Measurements from ENCODE around the gene MYO7B. TPM values are rescaled to one million over a fixed set of nuclear protein-coding genes. Genes with fewer than 3 reads are reported as not detected.
"Not testable (repeated sequence)": the region's sequence is repeated elsewhere in the genome, so short reads cannot be mapped to it uniquely, and the experiment has no call there.

The MYO7B gene
- total RNA-seq, 1 donor from 2014 or later = 0.78 TPM

DNA sequence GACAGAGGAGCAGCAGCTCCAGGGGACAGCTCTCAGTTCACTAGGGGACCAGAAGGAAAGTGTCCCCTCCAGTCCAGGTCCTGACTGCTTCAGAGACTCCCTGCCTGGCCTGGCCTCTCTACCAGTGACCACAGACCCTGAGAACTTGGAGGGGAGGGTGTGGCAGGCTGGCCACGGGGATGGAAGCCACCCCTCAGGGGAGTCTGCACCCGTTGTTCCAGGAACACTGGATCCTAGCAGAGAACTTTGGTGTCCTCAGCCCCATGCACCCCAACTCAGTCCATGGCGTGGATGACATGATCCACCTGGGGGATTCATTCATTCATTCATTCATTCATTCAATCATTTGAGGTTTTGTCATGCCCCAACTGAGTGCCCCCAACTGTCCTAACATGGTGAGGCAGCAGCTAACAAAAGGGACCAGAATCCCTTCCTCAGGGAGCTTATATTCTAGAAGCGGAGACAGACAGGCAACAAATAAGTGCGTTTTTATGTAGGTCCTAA, 31.9 kb downstream of the MYO7B start:
- peak; percentile 66 for DNase-seq (ENCODE audit: low spot score)
- intact Hi-C loops (cut with DNase I) = no loop called here

DNA sequence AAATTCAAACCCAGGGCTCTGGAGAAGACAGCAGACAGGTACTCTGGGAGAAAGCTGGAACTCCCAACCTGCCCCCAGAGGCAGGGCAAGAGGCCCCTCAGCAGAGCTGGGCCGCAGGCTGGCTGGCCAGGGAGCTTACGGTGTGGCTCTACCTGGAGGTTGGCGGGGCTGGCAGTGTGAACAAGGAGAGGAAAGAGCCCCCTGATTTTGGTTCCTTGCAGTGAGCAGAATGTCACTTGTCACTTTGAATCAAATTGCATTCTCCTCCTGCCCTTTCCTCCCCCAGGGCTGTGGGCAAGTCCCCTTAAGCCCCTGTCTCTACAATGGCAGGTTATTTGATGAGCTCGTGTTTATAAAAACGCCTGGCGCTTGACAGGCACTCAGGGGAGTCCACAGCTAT, 32.6 kb downstream of the MYO7B start:
- intact Hi-C loops (cut with DNase I) = no loop called here
- DNase-seq (ENCODE audit: low spot score) = peak; percentile 22

DNA sequence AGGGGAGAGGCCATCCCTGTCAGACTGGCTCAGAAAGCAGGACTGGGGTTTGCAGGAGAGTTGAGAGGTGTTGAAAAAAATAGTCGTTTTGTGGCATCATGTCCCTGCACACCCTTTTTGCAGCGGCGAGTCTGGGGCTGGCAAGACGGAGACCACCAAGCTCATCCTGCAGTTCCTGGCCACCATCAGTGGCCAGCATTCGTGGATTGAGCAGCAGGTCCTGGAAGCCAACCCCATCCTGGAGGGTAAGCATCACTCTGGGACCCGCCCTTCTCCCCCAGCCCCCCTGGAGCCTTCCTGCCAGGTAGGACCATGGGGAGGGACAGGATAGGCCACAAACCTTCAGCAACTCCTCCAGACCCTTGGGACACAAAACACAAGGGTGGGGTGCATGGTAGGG, 34.2 kb downstream of the MYO7B start:
- peak; percentile 55 for DNase-seq (ENCODE audit: low spot score)
- intact Hi-C loops (cut with DNase I) = no loop called here

DNA sequence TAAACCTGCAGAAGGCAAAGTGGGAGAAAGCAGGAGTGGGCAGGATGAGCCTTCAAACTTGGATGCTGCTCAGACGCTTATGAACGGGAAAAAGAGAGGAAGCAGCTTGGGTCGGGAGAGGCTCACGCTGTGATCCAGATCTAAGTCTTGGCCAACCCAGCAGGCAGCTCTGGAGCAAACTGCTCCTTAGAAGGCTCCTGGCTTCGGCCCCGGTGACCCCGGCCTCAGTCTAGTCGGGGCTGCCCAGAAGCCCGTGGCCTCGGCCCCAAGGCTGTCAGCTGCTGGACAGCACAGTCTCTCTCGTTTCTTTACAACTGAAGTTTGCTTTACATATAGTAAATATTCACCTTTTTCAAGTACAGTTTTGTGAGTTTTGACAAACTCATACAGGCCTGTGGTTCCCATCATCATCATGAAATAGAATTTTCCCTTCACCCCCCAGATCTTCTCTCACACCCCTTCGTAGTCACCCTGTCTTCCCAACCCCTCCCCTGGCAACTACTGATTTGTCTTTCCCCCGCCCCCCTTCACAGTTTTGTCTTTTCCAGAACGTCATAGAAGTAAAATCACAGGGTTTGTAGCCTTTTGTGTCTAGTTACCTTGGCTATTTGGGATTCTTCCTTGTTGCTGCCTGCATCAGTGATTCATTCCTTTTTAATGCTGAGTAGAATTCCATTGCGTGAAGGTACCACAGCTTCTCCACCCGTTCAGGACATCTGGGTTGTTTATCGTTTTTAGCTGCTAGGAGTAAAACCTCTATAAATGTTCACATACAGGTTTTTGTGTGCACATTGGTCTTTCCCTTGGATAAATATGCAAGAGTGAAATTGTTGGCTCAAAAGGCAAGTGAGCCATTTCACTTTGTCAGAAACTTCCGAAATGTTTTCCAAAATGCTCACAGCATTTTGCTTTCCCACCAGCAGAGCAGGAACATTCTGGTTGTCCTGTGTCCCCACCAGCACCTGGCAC, 35.1 kb downstream of the MYO7B start:
- DNase-seq (ENCODE audit: low spot score) = peak; percentile 75

DNA sequence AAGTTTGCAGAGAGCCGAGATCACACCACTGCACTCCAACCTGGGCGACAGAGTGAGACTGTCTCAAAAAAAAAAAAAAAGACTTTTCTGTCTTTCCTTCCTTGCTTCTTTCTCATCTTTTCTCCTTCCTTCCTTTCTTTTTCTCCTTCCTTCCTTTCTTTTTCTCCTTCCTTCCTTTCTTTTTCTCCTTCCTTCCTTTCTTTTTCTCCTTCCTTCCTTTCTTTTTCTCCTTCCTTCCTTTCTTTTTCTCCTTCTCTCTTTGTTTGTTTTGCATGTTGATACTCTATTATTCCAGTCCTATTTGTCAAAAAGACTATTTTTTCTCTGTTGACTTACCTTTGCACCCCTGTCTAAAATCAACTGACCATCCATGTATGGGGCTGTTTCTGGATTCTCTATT, 36.9 kb downstream of the MYO7B start:
- intact Hi-C loops (cut with DNase I); DNase-seq (ENCODE audit: low spot score): not testable (repeated sequence)

More for the DNA sequence above, 35.1 kb downstream of the MYO7B start:
- intact Hi-C loops (cut with DNase I) = no loop called here

DNA sequence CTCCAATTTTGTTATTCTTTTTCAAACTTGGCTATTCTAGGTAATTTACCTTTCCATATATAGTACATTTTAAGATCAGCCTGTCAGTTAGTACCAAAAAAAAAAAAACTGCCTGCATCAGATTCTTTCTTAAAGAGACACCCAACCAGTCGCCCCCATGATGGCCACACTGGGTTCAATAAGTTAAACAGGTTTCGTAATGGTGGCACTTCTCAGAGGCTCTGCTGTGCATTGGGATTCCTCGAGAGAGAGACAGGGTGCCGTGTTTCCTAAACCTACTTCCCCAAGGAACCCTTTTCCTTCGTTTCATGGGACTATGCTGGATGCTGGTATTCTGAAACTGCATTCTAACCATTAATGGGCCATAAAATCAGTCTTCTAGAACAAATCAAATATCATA, 37.4 kb downstream of the MYO7B start:
- intact Hi-C loops (cut with DNase I) = no loop called here
- no peak for DNase-seq (ENCODE audit: low spot score)

DNA sequence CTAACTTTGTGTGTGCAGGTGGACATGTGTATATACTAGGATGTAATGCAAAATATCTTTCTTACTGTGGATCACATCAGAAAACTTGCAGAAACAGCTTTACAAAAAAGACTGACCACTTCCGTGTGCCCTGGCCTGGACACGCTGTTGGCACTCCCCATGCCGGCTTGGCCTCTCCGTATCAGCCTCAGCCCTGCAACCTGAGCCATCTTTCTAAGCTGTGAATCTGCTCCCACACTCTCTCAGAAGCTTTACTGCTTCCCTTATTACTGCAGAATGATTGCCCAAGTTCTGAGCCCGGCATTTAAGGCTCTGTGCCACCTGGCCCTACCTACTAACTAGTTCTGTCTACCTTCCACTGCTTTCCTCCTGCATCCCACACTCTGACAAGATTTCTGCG, 37.8 kb downstream of the MYO7B start:
- intact Hi-C loops (cut with DNase I) = no loop called here
- peak; percentile 33 for DNase-seq (ENCODE audit: low spot score)

DNA sequence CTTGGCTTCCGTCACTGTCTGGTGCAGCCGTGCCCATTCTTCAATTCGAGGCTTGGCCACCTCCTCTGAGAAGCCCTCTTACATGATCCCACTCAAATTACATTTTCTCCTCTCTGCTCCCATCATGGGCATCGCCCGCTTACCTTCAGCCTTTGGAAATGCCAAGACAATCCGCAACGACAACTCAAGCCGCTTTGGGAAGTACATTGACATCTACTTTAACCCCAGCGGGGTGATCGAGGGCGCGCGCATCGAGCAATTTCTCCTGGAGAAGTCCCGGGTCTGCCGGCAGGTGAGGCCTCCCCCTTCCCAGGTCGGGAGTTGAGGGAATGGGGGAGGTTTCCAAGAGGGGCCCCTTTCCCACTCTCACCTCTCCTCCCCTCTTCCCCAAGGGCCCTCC, 38.3 kb downstream of the MYO7B start:
- peak; percentile 41 for DNase-seq (ENCODE audit: low spot score)

DNA sequence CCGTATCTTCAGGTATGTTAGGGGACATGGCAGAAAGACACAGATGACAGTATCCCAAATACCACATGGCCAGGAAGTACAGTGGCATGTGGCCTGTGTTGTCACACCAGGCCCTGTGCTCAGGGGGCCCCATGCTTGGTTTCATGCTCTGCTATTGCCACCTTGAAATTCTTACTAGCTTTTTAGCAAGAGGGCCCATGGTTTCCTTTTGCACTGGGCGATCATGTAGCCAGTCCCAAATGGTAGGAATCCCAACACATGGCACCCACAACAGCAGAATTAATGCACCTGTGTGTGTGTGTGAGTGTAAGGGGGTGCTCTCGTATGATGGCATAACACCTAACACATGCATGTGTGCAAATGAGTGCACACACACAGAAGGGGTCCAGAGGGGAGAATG, 39.2 kb downstream of the MYO7B start:
- intact Hi-C loops (cut with DNase I) = loop anchor here (5.0 kb wide), 1 partner anchor 57 kb away; no protein-coding TSS in a partner anchor
- peak; percentile 36 for DNase-seq (ENCODE audit: low spot score)

More for the DNA sequence above, 38.3 kb downstream of the MYO7B start:
- intact Hi-C loops (cut with DNase I) = no loop called here

DNA sequence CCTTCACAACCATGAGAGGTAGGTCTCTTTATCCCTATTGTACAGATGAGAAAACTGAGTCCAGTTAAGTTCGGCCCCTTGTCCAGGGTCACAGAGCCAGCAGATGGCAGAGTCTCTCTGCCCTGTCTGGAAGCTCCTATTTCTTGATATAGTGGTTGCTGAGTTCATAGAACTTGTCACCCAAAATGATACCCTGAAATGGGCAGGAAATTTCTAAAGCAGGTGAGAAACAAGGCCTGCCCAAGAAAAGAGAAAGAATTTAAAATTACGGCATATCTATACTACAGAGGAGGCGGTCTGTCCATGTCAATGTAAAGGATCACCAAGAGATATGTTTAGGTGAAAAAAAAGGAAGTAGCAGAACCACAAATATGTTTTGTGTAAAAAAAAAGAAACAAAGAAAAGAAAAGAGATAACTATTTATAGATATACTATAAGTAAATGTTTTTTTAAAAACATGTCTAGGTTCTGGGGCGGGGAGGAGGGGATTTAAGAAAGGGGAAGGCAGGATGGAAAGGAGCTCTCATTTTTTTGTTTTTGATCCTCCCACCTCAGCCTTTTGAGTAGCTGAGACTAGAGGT, 39.8 kb downstream of the MYO7B start:
- intact Hi-C loops (cut with DNase I) = loop anchor here (5.0 kb wide), 1 partner anchor 58 kb away; no protein-coding TSS in a partner anchor
- peak; percentile 43 for DNase-seq (ENCODE audit: low spot score)

DNA sequence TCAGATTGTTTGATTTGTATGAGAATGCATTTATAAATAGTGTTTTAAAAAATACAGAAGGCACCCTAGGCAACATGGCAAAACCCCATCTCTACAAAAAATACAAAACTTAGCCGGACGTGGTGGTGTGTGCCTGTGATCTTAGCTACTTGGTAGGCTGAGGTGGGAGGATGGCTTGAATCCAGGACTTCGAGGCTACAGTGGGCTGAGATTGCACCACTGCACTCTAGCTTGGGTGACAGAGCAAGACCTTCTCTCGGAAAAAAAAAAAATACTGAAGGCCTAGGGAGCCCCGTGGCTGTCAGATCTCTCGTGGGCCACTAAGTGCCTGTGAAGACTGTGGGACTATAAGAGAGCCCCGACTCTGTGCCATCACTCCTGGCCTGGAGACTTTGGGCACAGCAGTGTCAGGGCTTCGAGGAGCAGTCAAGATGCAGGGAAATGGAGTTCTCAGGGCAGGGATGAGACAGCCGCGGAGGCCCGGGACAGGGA, 40.5 kb downstream of the MYO7B start:
- intact Hi-C loops (cut with DNase I) = loop anchor here (5.0 kb wide), 1 partner anchor 59 kb away; no protein-coding TSS in a partner anchor
- no peak for DNase-seq (ENCODE audit: low spot score)

DNA sequence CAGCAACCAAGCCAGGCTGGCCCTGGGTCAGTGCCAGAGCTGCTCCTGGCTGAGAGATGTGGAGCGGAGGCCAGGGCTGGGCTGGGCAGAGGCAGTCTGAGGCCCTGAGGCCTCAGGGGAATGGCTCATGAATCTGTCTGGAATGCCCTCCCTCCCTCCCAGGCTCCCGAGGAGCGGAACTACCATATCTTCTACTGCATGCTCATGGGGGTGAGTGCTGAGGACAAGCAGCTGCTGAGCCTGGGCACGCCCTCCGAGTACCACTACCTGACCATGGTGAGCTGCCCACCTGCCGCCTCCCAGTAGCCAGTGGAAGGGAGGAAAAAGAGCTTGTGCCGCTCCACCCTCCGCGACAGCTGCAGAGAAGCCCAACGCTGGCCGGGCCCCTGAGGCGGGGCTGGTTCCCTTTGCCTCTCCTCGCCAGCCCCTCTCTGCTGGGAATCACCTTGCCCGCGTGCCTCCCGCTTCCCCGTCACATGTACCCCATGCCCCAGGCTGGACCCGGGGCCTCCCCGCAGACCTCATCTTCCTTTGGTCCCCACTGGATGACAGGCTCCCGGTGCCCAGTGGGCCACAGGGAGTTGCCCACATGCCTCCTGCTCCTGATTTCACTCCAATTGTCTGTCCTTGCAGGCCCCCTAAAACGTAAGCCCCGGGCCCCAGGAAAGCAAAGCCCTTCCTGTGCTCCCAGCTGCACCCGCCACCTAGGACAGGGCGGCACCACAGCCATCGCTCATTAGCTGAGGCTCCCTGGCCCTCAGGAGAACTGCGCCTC, 41.1 kb downstream of the MYO7B start:
- DNase-seq (ENCODE audit: low spot score) = peak; percentile 89
- intact Hi-C loops (cut with DNase I) = loop anchor here (5.0 kb wide), 1 partner anchor 59 kb away; no protein-coding TSS in a partner anchor

DNA sequence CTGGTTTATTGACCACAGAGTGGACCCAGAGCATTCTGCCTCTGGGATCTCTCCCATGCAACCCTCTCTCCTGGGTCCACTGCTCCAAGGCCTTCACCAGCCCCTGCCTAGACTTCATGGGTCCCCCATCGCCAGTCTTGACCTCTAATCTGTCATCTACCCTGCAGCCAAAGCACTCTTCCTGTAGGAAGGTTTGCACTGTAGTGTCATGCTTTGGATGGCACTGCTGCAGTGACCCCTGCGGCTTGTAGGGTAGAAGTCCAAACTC, 41.7 kb downstream of the MYO7B start:
- DNase-seq (ENCODE audit: low spot score) = peak; percentile 33
- intact Hi-C loops (cut with DNase I) = loop anchor here (5.0 kb wide), 1 partner anchor 60 kb away; no protein-coding TSS in a partner anchor

DNA sequence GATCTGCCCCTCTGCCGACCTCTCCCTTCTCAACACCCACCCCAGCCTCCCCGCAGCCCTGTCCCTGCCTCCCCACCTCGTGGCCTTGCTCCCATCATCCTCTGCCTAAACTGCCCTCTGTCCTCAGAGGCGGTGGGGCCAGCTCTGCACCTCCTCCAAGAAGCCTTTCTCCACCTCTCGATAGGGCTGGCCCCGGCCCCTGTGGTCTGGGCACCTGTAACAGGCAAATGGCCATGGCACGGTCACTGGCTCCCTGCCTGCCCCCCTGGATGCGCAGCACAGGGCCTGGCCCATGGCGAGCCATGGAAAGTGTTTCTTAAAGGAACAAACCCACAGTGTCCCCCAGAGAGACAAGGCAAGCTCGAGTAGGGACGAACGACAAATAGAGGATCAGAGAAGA, 42.0 kb downstream of the MYO7B start:
- peak; percentile 53 for DNase-seq (ENCODE audit: low spot score)

DNA sequence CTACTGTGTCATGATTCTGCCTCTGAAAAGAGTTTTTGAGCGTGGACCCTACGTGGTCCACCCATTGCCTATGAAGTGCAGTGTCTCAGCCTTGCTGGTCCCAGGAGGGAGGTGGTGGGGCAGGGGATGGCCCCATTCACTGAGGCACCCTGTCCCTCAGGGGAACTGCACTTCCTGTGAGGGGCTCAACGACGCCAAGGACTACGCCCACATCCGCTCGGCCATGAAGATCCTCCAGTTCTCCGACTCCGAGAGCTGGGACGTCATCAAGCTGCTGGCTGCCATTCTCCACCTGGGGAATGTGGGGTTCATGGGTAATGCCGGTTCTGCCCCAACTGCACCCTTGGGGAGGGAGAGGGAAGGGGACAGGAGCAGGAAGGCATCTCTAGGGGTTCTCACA, 42.5 kb downstream of the MYO7B start:
- intact Hi-C loops (cut with DNase I) = loop anchor here (5.0 kb wide), 1 partner anchor 61 kb away; no protein-coding TSS in a partner anchor
- peak; percentile 66 for DNase-seq (ENCODE audit: low spot score)

More for the DNA sequence above, 42.0 kb downstream of the MYO7B start:
- intact Hi-C loops (cut with DNase I) = loop anchor here (5.0 kb wide), 1 partner anchor 60 kb away; no protein-coding TSS in a partner anchor

DNA sequence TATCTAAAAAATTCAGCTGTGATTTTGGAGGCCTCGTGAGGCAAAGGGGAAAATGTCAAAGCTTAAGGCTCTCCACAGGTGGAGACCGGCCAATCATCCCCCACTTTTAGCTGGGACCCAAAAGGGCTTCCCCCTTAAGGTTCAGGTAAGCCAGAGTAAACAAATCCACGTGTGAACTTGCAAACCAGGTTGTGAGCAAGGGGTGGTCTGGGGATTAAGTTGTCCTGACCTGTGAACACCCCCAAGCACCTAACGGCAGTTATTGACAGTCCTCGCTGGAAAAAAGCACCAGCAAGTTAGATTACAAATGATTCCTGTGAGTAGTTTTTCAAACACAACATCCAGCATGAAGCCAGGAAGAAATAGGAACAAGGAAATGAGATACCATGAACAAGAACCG, 42.9 kb downstream of the MYO7B start:
- intact Hi-C loops (cut with DNase I) = loop anchor here (5.0 kb wide), 1 partner anchor 61 kb away; no protein-coding TSS in a partner anchor
- peak; percentile 14 for DNase-seq (ENCODE audit: low spot score)

DNA sequence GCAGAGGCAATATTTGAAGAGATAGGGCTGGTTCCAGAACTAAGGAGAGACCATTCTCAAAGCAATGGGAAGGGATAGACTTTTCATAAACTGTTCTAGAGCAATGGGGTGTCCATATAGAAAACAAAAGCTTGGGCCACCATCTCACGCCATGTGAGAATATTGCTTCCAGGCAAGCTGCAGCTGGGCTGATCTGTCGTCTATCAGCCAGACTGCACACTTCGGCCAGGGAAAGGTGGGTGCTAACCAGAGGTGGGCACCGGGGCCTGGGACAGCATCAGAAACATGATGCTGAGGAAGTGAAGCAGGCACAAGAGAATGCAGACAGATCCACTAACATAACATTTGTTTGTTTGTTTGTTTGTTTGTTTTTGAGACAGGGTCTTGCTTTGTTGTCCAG, 43.7 kb downstream of the MYO7B start:
- intact Hi-C loops (cut with DNase I) = loop anchor here (5.0 kb wide), 1 partner anchor 62 kb away; no protein-coding TSS in a partner anchor
- peak; percentile 51 for DNase-seq (ENCODE audit: low spot score)

DNA sequence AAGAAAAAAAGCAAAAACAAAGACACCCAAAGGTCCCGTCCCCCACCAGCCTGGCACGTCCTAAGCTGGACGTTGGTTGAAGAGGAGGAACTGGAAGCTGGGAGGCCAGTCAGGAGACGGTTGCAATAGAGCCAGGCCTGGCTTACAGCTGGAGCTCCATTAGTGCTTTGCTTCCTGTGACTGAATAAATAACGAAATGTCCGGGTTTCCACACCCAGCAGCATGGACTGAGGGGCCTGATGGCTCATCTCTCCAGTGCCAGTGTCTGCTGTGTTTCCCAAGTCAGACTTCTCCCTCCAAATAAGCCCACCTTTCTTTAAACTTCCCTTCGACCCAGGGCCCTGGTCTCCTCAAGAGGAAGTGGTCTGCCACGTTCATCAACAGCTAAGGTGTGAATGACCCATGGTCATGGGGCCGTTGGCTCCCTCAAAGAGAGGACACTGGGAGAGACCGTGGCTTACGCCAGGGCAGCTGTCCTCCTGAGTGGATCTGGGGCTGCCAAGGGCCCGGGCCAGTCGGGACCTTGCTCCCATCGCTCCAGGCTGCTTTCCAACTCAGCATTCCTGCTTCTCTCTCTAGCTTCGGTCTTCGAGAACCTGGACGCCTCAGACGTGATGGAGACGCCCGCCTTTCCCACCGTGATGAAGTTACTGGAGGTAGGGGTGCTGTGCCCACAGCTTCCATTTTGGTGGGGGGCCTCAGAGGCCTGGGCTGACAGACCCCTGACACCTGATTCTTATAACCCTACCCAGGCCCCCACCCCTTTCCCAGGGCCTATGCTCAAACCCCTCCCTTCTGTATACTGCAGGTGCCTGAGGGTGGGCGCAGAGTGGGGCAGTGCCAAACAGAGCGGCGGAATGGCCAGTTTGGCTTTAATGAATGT, 44.9 kb downstream of the MYO7B start:
- DNase-seq (ENCODE audit: low spot score) = peak; percentile 73
- intact Hi-C loops (cut with DNase I) = no loop called here

DNA sequence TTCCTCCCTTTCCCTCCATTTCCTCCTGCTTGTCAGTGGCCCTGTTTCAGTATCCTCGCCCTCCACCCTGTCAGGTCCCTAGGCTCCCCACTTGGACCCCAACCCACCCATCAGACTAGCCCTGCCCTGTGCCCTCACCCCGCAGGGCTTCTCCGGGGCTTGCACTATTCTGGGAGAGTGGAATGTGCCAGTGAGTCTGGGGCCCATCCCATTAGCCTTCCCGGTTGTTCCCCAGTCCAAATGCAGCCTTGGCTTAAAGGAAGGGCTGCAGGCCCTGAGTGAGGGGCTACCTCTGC, 45.5 kb downstream of the MYO7B start:
- no peak for DNase-seq (ENCODE audit: low spot score)
- intact Hi-C loops (cut with DNase I) = no loop called here

All from cardiac septum (tissue), 1 donor.